Measurements from ENCODE around the gene PLCH2.

- TF ChIP-seq DNMT1 (CRISPR knock-in tag; IDR thresholded peaks at IDR 0.05): no peak
- no peak for TF ChIP-seq SP1 (IDR thresholded peaks at IDR 0.05)
- no peak for TF ChIP-seq SP1 (CRISPR knock-in tag; IDR thresholded peaks at IDR 0.05)
- TF ChIP-seq REST (IDR thresholded peaks at IDR 0.05; ENCODE audit: borderline replicate concordance in 1 of 2, low read depth in 1 of 2, low read length in 2 of 2): no peak
- TF ChIP-seq NR2C2 (CRISPR knock-in tag; IDR thresholded peaks at IDR 0.05; ENCODE audit: borderline replicate concordance): no peak
- no peak for TF ChIP-seq FOXK2 (IDR thresholded peaks at IDR 0.05)
- TF ChIP-seq ZNF562 (CRISPR knock-in tag; IDR thresholded peaks at IDR 0.05; ENCODE audit: borderline replicate concordance): no peak
- peak; percentile 50 for TF ChIP-seq JUNB (CRISPR knock-in tag; IDR thresholded peaks at IDR 0.05; ENCODE audit: borderline replicate concordance)
- TF ChIP-seq ZNF713 (CRISPR knock-in tag; IDR thresholded peaks at IDR 0.05): no peak
- no peak for TF ChIP-seq ZNF468 (CRISPR knock-in tag; IDR thresholded peaks at IDR 0.05)
- TF ChIP-seq NR3C1 (CRISPR knock-in tag; IDR thresholded peaks at IDR 0.05): no peak
- no peak for TF ChIP-seq HDAC2 (CRISPR knock-in tag; IDR thresholded peaks at IDR 0.05)
- no peak for TF ChIP-seq ZXDC (CRISPR knock-in tag; IDR thresholded peaks at IDR 0.05)
- no peak for TF ChIP-seq E2F1 (CRISPR knock-in tag; IDR thresholded peaks at IDR 0.05)
- no peak for TF ChIP-seq CTCF (CRISPR knock-in tag; IDR thresholded peaks at IDR 0.05)
These were observed 20.1 kb downstream of the PLCH2 start for GRCh38 chr1:2496087-2496622.

All from HepG2 (cell line).